GM12864 (cell line): ENCODE results near the gene HRH3.

Source experiments
- DNase-seq: peaks from one replicate; pipeline ENCODE4 v3.0.0-alpha.2; 2011; ENCODE audit warnings: low read depth
- H3K4me3 ChIP-seq: 2 replicates; pipeline ENCODE4 v1.5.1; 2011; ENCODE audit warnings: mild to moderate bottlenecking, low read depth, low read length, control low read depth
- TF ChIP-seq, protein P1 (sequence below): IDR thresholded peaks from 2 replicates; pipeline ENCODE4 v1.5.1; 2011; ENCODE audit warnings: low read depth, mild to moderate bottlenecking, moderate library complexity, low read length, control low read depth, inconsistent platforms; ENCODE audit errors: missing control alignments

The HRH3 gene

DNA sequence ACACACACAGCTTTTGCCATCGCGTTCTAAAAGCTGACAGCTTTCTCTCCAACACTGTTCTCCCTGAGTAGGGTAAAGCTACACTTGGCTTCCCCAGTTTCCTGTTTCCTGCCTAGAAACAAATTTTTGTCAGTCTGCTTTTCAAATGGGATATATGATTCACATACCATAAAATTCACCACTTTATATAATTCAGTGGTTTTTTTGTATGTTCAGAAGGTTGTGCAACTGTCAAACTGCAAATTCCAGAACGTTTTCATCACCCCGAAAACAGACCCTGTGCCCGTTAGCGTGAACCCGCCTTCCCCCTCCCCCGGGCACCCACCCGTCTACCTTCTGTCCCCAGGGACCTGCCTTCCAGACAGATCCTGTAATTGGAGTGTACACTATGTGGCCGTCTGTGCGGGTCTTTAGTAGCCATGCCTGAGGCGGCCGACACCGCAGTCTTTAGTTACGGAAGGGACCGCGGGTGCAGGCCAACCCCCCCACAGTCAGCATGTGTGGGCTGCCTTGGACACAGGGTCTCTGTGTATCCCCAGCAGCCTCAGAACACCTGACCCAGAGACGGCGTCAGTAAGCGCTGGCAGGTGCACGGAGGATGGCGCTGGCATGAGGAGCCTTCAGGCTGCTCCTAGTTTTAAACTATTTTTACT, 16.6 kb downstream of the HRH3 start:
- TF ChIP-seq, protein P1, sequence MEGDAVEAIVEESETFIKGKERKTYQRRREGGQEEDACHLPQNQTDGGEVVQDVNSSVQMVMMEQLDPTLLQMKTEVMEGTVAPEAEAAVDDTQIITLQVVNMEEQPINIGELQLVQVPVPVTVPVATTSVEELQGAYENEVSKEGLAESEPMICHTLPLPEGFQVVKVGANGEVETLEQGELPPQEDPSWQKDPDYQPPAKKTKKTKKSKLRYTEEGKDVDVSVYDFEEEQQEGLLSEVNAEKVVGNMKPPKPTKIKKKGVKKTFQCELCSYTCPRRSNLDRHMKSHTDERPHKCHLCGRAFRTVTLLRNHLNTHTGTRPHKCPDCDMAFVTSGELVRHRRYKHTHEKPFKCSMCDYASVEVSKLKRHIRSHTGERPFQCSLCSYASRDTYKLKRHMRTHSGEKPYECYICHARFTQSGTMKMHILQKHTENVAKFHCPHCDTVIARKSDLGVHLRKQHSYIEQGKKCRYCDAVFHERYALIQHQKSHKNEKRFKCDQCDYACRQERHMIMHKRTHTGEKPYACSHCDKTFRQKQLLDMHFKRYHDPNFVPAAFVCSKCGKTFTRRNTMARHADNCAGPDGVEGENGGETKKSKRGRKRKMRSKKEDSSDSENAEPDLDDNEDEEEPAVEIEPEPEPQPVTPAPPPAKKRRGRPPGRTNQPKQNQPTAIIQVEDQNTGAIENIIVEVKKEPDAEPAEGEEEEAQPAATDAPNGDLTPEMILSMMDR: no peak
- no peak for DNase-seq
- no peak overlapping the region for H3K4me3 ChIP-seq

DNA sequence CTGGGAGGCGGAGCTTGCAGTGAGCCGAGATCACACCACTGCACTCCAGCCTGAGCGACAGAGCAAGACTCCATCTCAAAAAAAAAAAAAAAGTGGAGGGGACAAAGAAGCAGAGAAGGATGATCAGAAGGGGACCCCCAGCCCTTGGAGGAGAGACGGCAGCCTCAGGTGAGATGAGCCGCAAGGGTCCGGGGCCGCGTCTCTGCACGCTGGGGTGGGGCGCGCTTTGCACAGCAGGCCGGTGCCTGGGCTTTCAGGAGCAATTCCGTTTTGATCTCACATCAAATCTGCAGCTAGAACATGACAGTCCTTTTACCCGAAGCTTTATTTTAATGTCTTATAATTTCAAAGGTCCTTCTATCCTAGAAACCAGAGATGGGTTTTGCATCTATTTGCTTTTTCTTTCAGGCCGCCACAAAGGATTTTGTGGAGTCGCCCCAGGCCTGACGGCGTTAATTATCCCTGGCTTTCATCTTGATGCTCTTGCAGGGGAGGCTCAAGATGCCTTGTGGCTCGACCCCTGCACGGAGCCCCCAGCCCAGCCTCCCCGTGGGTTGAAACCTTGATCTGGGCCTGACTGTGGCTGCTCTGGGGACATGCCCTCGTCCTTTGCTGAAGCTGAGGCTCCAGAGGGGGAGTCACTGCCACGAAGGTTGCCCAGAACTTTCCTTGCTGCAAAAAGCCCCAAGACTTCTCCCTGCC, 17.3 kb downstream of the HRH3 start:
- TF ChIP-seq, protein P1: no peak
- DNase-seq: no peak
- H3K4me3 ChIP-seq: no peak overlapping the region

DNA sequence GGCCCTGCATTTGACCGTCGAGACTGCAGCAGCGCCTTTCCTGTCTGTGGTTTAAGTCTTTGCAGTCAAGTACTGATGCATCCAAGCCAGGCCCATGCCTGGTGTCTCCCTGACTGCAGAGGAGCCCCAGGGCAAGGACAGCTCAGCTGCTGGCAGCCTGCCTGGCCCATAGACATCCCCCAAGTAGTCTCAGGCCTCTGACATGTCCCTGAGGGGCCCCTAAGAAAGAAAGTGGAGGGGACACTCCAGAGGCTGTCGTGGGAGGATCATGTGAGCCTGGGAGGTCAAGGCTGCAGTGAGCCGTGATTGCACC, 18.0 kb downstream of the HRH3 start:
- DNase-seq: no peak
- TF ChIP-seq, protein P1: no peak
- no peak overlapping the region for H3K4me3 ChIP-seq

DNA sequence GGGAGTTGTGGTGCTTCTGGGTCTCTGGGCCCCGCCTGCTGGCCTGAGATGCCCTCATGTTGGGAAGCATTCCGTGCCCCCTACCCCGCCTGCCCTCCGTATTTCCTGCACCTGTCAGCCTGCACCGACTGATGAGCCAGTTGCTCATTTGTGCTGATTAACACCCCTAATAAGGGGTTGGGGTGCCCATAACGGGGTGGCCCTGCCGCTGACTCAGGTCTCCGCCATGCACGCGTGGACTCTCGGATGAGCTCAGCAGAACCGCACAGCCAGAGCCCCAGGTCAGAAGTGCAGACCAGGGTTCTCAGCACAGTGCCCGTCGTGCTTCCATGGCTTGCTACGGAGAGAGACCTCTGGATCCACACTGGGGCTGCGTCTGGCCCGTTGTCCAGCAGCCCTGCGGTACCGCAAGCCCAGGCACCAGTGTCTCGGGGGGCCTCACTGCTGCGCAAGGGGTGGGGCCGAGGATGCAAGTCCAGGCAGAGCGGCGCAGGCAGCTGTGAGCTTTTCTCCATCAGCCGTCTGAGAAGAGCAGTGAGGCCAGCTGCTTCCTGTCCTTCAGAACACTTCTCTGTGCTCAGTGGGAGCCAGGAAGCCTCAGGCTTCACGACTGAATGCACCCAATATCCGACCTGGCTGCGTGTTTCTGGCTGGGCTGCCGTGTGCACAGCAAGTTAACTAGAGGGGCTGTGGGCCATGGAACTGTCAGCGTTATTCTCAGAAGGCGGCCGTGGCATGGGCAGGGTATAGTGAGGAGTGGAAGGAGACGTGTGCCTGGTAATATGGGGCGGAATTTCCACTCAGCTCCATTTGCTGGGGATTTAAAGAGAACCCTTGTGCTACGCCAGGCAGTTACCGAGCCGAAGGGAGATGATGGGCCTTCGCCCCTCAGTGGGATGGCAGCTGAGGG, 18.6 kb downstream of the HRH3 start:
- no peak overlapping the region for H3K4me3 ChIP-seq
- TF ChIP-seq, protein P1: no peak
- no peak for DNase-seq

DNA sequence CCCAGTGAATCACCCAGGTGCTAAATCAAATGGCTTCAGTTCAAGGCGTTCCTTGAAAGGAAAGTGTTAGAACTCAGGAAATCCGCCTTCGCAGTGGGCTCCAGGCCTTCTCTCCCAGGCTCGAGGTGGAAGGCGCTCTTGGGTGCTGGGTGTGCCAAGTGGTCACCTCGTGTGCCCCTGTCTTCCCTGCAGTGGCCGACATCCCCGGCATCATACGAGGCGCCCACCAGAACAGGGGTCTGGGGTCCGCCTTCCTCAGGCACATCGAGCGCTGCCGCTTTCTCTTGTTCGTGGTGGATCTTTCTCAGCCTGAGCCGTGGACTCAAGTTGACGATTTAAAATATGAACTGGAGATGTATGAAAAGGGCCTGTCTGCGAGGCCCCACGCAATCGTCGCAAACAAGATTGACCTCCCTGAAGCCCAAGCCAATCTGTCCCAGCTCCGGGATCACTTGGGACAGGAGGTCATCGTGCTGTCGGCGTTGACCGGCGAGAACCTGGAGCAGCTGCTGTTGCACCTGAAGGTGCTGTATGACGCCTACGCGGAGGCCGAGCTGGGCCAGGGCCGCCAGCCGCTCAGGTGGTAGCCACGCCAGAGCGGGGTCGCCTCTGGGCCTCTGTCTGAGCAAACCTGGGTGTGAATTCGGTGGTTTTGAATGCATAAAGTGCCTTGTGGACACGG, 19.4 kb downstream of the HRH3 start:
- no peak for DNase-seq
- H3K4me3 ChIP-seq: no peak overlapping the region
- TF ChIP-seq, protein P1: no peak

DNA sequence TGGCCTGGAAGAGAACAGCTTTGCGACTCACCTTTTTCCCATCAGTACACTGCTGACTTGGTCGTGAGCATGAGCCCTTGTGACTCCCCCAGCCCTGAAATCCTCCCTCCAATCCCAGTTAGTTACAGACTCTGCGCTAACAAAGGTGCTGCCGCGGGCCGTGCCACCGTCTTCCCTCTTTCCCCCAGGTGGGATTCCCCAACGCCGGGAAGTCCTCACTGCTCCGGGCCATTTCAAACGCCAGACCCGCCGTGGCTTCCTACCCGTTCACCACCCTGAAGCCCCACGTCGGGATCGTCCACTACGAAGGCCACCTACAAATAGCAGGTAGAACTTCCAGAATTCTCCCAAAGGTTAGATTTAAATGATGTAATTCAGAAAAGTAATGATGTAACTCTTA, 21.1 kb downstream of the HRH3 start:
- H3K4me3 ChIP-seq: no peak overlapping the region
- TF ChIP-seq, protein P1: no peak
- DNase-seq: no peak
